SK-MEL-5 (cell line): ENCODE results near the gene TMEM147. TPM values are rescaled to one million over a fixed set of nuclear protein-coding genes. Genes with fewer than 3 reads are reported as not detected.

Experiments
- DNase-seq: peaks from one replicate; pipeline ENCODE4 v3.0.0-alpha.2; 2016; ENCODE audit warnings: low read depth, low spot score
- in situ Hi-C: cut with HindIII; loops from 2 replicates; pipeline ENCODE4 v1.10.0; 2016; ENCODE audit warnings: low sequenced_read_pairs, high pct_unique_total_duplicates, low pct_unique_long_range_greater_than_20kb
- total RNA-seq: library from RNA; depleted of rRNA; stranded (reverse); fragments of >200 nt; shearing (Covaris generic); gene quantifications from 2 replicates; pipeline ENCODE4 v1.2.3, GENCODE V29; 2014

The TMEM147 gene
- total RNA-seq, 1 experiment from 2014 or later, result 582 TPM

- no peak for DNase-seq
- in situ Hi-C loops, result no loop called here
These were observed 11.6 kb downstream of the TMEM147 start for GRCh38 chr19:35556846-35557538.

GRCh38 chr19:35557539-35558399 is 12.3 kb downstream of the TMEM147 start:
- peak; percentile 91 for DNase-seq
- in situ Hi-C loops, result no loop called here

GRCh38 chr19:35558400-35559280 is 13.2 kb downstream of the TMEM147 start:
- in situ Hi-C loops, result no loop called here

GRCh38 chr19:35559281-35559659 is 13.8 kb downstream of the TMEM147 start:
- in situ Hi-C loops, result no loop called here
- DNase-seq, result no peak

More at GRCh38 chr19:35558400-35559280, 13.2 kb downstream of the TMEM147 start:
- no peak for DNase-seq

- no peak for DNase-seq
- in situ Hi-C loops, result no loop called here
These were observed 14.4 kb downstream of the TMEM147 start for GRCh38 chr19:35559781-35560180.

- in situ Hi-C loops, result no loop called here
- DNase-seq, result no peak
These were observed 14.8 kb downstream of the TMEM147 start for GRCh38 chr19:35560271-35560670.

- no peak for DNase-seq
- in situ Hi-C loops, result no loop called here
These were observed 15.3 kb downstream of the TMEM147 start for GRCh38 chr19:35560677-35561076.

- no peak for DNase-seq
- in situ Hi-C loops, result no loop called here
These were observed 16.0 kb downstream of the TMEM147 start for GRCh38 chr19:35561436-35561835.

- DNase-seq, result no peak
- in situ Hi-C loops, result no loop called here
These were observed 16.9 kb downstream of the TMEM147 start for GRCh38 chr19:35562336-35562735.

GRCh38 chr19:35562776-35563175 is 17.4 kb downstream of the TMEM147 start:
- in situ Hi-C loops, result no loop called here
- no peak for DNase-seq

GRCh38 chr19:35563207-35563829 is 17.9 kb downstream of the TMEM147 start, which contains the start of gene ATP4A:
Gene ATP4A, minus strand, starts transcription at chr19:35563658. Its CDS starts 29 bp downstream, at chr19:35563629.
- in situ Hi-C loops, result no loop called here
- DNase-seq, result no peak

- in situ Hi-C loops, result no loop called here
- no peak for DNase-seq
These were observed 19.8 kb downstream of the TMEM147 start for GRCh38 chr19:35565016-35565856.

GRCh38 chr19:35566738-35567137 is 21.3 kb downstream of the TMEM147 start:
- in situ Hi-C loops, result no loop called here
- no peak for DNase-seq

- no peak for DNase-seq
- in situ Hi-C loops, result no loop called here
These were observed 23.9 kb downstream of the TMEM147 start for GRCh38 chr19:35569281-35569781.

GRCh38 chr19:35571406-35571965 is 26.1 kb downstream of the TMEM147 start:
- in situ Hi-C loops, result no loop called here
- no peak for DNase-seq

- in situ Hi-C loops, result no loop called here
- DNase-seq, result no peak
These were observed 32.5 kb downstream of the TMEM147 start for GRCh38 chr19:35577918-35578317.
